GM12878 (cell line): Measurements from ENCODE around the gene MND1. TPM values are rescaled to one million over a fixed set of nuclear protein-coding genes. Genes with fewer than 3 reads are reported as not detected.

Experiments used
- ATAC-seq: fragments of 200-7000 bp; cut with Tn5 transposase; 3 replicates; pipeline ENCODE4 v1.9.1; 2020; ENCODE audit warnings: mild to moderate bottlenecking, moderate library complexity
- BruUV-seq: library from RNA; stranded (reverse); fragments of 400-500 nt; replicated peaks from 2 replicates; lab custom pipeline; 2021; lab: Mats Ljungman, UMichigan
- CTCF ChIA-PET: fragments of 300-600 bp; sonication (Branson Sonifier 250); formaldehyde crosslinking; extraction: SDS; loops from one replicate; lab custom pipeline; 2021; ENCODE audit warnings: inconsistent platforms; lab: Yijun Ruan, JAX
- POLR2A ChIA-PET: fragments of 350-600 bp; formaldehyde crosslinking; extraction: SDS; loops from one replicate; lab custom pipeline; 2021; ENCODE audit warnings: inconsistent platforms; lab: Charles Lee
- RAD21 ChIA-PET: fragments of 300-600 bp; sonication (Branson Sonifier 250); formaldehyde crosslinking; loops from one replicate; lab custom pipeline; 2023; ENCODE audit warnings: antibody characterized with exemption; ENCODE audit not compliant: unreplicated experiment; lab: Charles Lee
- SMC1A ChIA-PET: fragments of 300-600 bp; sonication (Branson Sonifier 250); formaldehyde crosslinking; loops from one replicate; lab custom pipeline; 2023; ENCODE audit not compliant: unreplicated experiment, uncharacterized antibody; lab: Charles Lee
- DNase-seq: peaks from one replicate; pipeline ENCODE4 v3.0.0-alpha.2; 2011; ENCODE audit warnings: low read depth, low spot score
- FAIRE-seq: peaks from 3 replicates; lab custom pipeline; 2011; peaks lifted over from hg19 to GRCh38; lab: Jason Lieb, UNC
- H2AFZ ChIP-seq: 2 replicates; pipeline ENCODE4 v1.6.0; 2011; ENCODE audit warnings: low read depth, low read length, control low read depth; ENCODE audit not compliant: control insufficient read depth
- H3K27ac ChIP-seq: 2 replicates; pipeline ENCODE4 v1.5.1; 2011; ENCODE audit warnings: control low read depth; ENCODE audit not compliant: control insufficient read depth, insufficient read depth
- H3K27me3 ChIP-seq, 2 experiments: replicated peaks in 1 of 2; 2 replicates each; pipeline versions ENCODE4 v1.6.0 to v1.6.1; 2011; ENCODE audit warnings: low read length in 1 of 2; ENCODE audit not compliant: control insufficient read depth in 2 of 2, insufficient read depth in 2 of 2
- H3K36me3 ChIP-seq, 2 experiments: 2 replicates each; pipeline ENCODE4 v1.5.1; 2011; ENCODE audit warnings: low read length in 1 of 2; ENCODE audit not compliant: control insufficient read depth in 2 of 2, insufficient read depth in 2 of 2
- H3K4me1 ChIP-seq: 2 replicates; pipeline ENCODE4 v1.6.1; 2011; ENCODE audit warnings: mild to moderate bottlenecking, low read length, moderate library complexity, mixed read lengths; ENCODE audit not compliant: control insufficient read depth, insufficient read depth
- H3K4me2 ChIP-seq: 2 replicates; pipeline ENCODE4 v1.6.0; 2011; ENCODE audit warnings: control low read depth; ENCODE audit not compliant: control insufficient read depth, insufficient read depth
- H3K4me3 ChIP-seq: fragments of 200-600 bp; sonication (generic); 2 replicates; pipeline ENCODE4 v1.5.1; 2016
- H3K79me2 ChIP-seq: 2 replicates; pipeline ENCODE4 v1.6.0; 2011; ENCODE audit warnings: low read length; ENCODE audit not compliant: control insufficient read depth, insufficient read depth
- H3K9ac ChIP-seq: 2 replicates; pipeline ENCODE4 v1.8.0; 2011; ENCODE audit warnings: low read length, control low read depth, mixed read lengths; ENCODE audit not compliant: control insufficient read depth, insufficient read depth
- H3K9me3 ChIP-seq: replicated peaks from 3 replicates; pipeline ENCODE4 v1.5.1; 2011; ENCODE audit warnings: mild to moderate bottlenecking, low read length; ENCODE audit not compliant: control insufficient read depth, insufficient read depth
- H4K20me1 ChIP-seq: 2 replicates; pipeline ENCODE4 v1.6.0; 2011; ENCODE audit not compliant: control insufficient read depth, insufficient read depth
- DPF2 ChIP-seq: fragments of 450-650 bp; IDR thresholded peaks from 2 replicates; pipeline ENCODE4 v1.6.1; 2017; ENCODE audit warnings: mild to moderate bottlenecking
- JUNB ChIP-seq: IDR thresholded peaks from 2 replicates; pipeline ENCODE4 v1.6.1; 2016; ENCODE audit warnings: antibody characterized with exemption, mild to moderate bottlenecking
- JUND ChIP-seq: IDR thresholded peaks from 2 replicates; pipeline ENCODE4 v1.6.1; 2012; ENCODE audit warnings: low read depth, mild to moderate bottlenecking, low read length, improper control_type of control experiment, moderate library complexity
- MTA3 ChIP-seq: IDR thresholded peaks from 2 replicates; pipeline ENCODE4 v1.6.1; 2012; ENCODE audit warnings: low read length, inconsistent platforms, borderline replicate concordance
- NBN ChIP-seq: fragments of 450-650 bp; IDR thresholded peaks from 2 replicates; pipeline ENCODE4 v1.6.1; 2016
- NR2C1 ChIP-seq: fragments of 450-650 bp; IDR thresholded peaks from 2 replicates; pipeline ENCODE4 v1.6.1; 2017; ENCODE audit warnings: antibody characterized with exemption, mild to moderate bottlenecking, moderate library complexity
- POLR2AphosphoS2 ChIP-seq: IDR thresholded peaks from 2 replicates; pipeline ENCODE4 v1.6.1; 2011; ENCODE audit warnings: low read depth, mild to moderate bottlenecking, low read length, improper control_type of control experiment, moderate library complexity
- RELA ChIP-seq: fragments of 450-650 bp; IDR thresholded peaks from 2 replicates; pipeline ENCODE4 v1.8.0; 2014; ENCODE audit warnings: borderline replicate concordance; ENCODE audit not compliant: partially characterized antibody
- RUNX3 ChIP-seq: IDR thresholded peaks from 2 replicates; pipeline ENCODE4 v1.6.1; 2012; ENCODE audit warnings: low read length, inconsistent platforms
- SIX5 ChIP-seq: IDR thresholded peaks from 2 replicates; pipeline ENCODE4 v1.6.1; 2011; ENCODE audit warnings: mild to moderate bottlenecking, low read depth, low read length, moderate library complexity; ENCODE audit not compliant: severe bottlenecking
- TCF3 ChIP-seq: IDR thresholded peaks from 2 replicates; pipeline ENCODE4 v1.6.1; 2012; ENCODE audit warnings: low read depth, mild to moderate bottlenecking, low read length, borderline replicate concordance; ENCODE audit not compliant: insufficient read depth
- WGBS: methylation state at CpG from one replicate; pipeline ENCODE4 v1.1.6; 2016; ENCODE audit warnings: low lambda C conversion rate; ENCODE audit not compliant: insufficient replicate concordance, insufficient coverage; ENCODE audit errors: missing lambda C conversion rate; 5-methylcytosine and 5-hydroxymethylcytosine counted together
- in situ Hi-C: fragments of 300-500 bp; cut with MboI; formaldehyde crosslinking; loops from 9 replicates; pipeline ENCODE4 v1.14.3; 2018; ENCODE audit warnings: mixed read lengths
- intact Hi-C: fragments of 100-400 bp; cut with micrococcal nuclease; formaldehyde crosslinking; loops from one replicate; pipeline ENCODE4 v1.14.2; 2022; ENCODE audit not compliant: unreplicated experiment
- polyA plus RNA-seq, 11 experiments: library from polyadenylated mRNA; depleted of rRNA in 4 of 11; unstranded in 6 of 11; stranded (reverse) in 5 of 11; fragments of >200 nt; fragmentation: Nextera tagmentation in 4 of 11; fragmentation: Illumina TruSeq in 1 of 11; extraction: Ambion mirVana in 4 of 11; extraction: Trizol in 1 of 11; gene quantifications; 1 replicate in 1 of 11; 2 replicates in 10 of 11; pipeline versions ENCODE4 v1.2.1 to v1.2.3, GENCODE V29; 2011 to 2016; ENCODE audit warnings: inconsistent platforms in 2 of 11, missing spikeins in 2 of 11, low read depth in 1 of 11
- total RNA-seq, 4 experiments: library from RNA; depleted of rRNA in 3 of 4; stranded (reverse); fragments of >200 nt in 3 of 4; fragmentation: Illumina TruSeq in 1 of 4; extraction: Trizol in 1 of 4; gene quantifications; 2 replicates each; pipeline versions ENCODE4 v1.2.1 to v1.2.3, GENCODE V29; 2013 to 2021
- TF ChIP-seq, protein P1 (sequence below): IDR thresholded peaks from 2 replicates; pipeline ENCODE4 v1.6.1; 2012; ENCODE audit warnings: improper control_type of control experiment, low read depth, low read length; ENCODE audit not compliant: insufficient replicate concordance

The MND1 gene
- total and polyA plus RNA-seq, 10 of the 15 experiments (the other 5 are each of a cell fraction or from before 2014, with no cell fraction given), result 17.7 to 58.1 (median 47.3) TPM

DNA sequence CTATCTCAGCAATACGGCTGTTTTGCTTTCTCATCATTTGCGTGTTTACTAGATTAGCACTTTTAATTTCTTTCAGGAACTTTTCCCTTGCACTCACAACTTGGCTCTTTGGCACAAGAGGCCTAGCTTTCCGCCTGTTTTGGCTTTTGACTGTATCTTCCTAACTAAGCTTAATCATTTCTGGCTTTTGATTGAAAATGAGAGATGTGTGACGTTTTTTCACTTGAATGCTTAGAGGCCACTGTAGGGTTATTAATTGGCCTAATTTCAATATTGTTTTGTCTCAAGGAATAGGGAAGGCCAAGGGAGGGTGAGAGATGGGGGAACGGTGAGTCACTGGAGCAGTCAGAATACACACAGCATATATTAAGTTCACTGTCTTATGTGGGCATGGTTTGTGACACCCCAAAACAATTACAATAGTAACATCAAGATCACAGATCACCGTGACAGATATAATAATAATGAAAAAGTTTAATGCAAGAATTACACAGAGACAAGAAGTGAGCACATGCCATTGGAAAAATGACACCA lies 27.3 kb downstream of the MND1 start:
- no peak overlapping the region for H2AFZ ChIP-seq
- H3K4me1 ChIP-seq, result no peaks in the 10 kb centered on the region
- intact Hi-C loops, result no loop called here
- FAIRE-seq (no peak), ATAC-seq (no peak), DNase-seq (no peak)
- no peak overlapping the region for H3K27ac ChIP-seq
- ChIA-PET RAD21 (no interaction called here), SMC1A (interaction anchor here (1.1 kb wide), 1 partner anchor 33 kb away, joined by 3 read pairs; no protein-coding TSS in a partner anchor), CTCF (no interaction called here), POLR2A (no interaction called here)
- no peak overlapping the region for H3K9ac ChIP-seq
- in situ Hi-C loops, result no loop called here
- 59% methylated on average over 6 of the region's 6 CpGs for WGBS
- TF ChIP-seq JUNB, result peak; percentile 12; the same call in 1 of the 2 replicates
- TF ChIP-seq TCF3, result no peak
- no TSS peak for BruUV-seq
- H3K79me2 ChIP-seq, result no peaks in the 10 kb centered on the region
- no peaks in the 10 kb centered on the region for H4K20me1 ChIP-seq
- H3K36me3 ChIP-seq, result peaks cover 0 to 3% of the 10 kb centered on the region in 2 experiments; a peak in 1 of 4 replicates
- peaks cover 3% of the 10 kb centered on the region; the same call in 2 of the 3 replicates for H3K9me3 ChIP-seq
- H3K4me3 ChIP-seq, result no peak overlapping the region
- no peak overlapping the region for H3K4me2 ChIP-seq
- H3K27me3 ChIP-seq, result no peaks in the 10 kb centered on the region

DNA sequence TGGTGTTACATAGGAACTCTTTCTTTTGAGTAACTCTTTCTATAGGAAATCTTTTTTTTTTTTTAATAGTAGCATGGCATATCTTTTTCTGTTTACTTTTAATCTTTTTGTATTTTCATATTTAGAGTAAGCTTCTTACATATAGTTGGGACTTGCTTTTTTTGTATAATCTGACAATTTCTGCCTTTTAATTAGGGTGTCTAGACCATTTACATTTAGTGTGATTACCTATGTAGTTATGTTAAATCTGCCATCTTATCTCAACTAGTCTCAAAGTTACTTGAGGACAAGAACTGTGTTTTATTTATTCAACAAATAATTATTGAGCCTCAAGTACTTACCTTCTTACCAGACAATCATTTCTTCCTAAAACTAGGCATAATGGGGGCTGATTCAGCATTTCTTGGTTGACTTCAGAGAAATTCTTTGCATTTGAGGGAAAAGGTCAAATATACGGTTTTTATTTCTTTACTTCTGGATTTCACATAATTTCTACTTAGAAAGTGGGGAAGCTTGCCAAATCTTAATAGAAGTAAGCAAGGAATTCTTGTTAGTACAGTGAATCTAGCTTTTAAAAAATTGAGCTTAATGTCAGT lies 28.6 kb downstream of the MND1 start:
- FAIRE-seq (no peak), ATAC-seq (no peak), DNase-seq (no peak)
- intact Hi-C loops, result no loop called here
- SMC1A ChIA-PET, result interaction anchor here (0.6 to 2.4 kb wide), 6 partner anchors 8 to 378 kb away, joined by 3 to 7 read pairs (median 4); no protein-coding TSS in a partner anchor
- no peaks in the 10 kb centered on the region for H3K27me3 ChIP-seq
- H4K20me1 ChIP-seq, result no peaks in the 10 kb centered on the region
- WGBS, result 95% methylated on average over 1 of the region's 1 CpG
- H3K36me3 ChIP-seq, result peaks cover 0 to 3% of the 10 kb centered on the region in 2 experiments; a peak in 1 of 4 replicates
- peaks cover 3% of the 10 kb centered on the region; the same call in 2 of the 3 replicates for H3K9me3 ChIP-seq
- RAD21 ChIA-PET, result no interaction called here
- H3K27ac ChIP-seq, result no peak overlapping the region
- H3K4me2 ChIP-seq, result no peak overlapping the region
- H3K9ac ChIP-seq, result no peak overlapping the region
- CTCF ChIA-PET, result interaction anchor here (0.6 to 1.7 kb wide), 2 partner anchors 31 to 234 kb away, joined by 3 to 4 read pairs; no protein-coding TSS in a partner anchor
- in situ Hi-C loops, result no loop called here
- POLR2A ChIA-PET, result interaction anchor here (0.6 to 0.8 kb wide), 4 partner anchors 8 to 223 kb away, joined by 3 to 7 read pairs (median 4); no protein-coding TSS in a partner anchor
- H2AFZ ChIP-seq, result no peak overlapping the region
- H3K4me3 ChIP-seq, result no peak overlapping the region
- BruUV-seq, result no TSS peak
- H3K4me1 ChIP-seq, result no peaks in the 10 kb centered on the region
- no peaks in the 10 kb centered on the region for H3K79me2 ChIP-seq
- TF ChIP-seq DPF2, result no peak
- TF ChIP-seq SIX5, result no peak
- no peak for TF ChIP-seq NBN
- no peak for TF ChIP-seq JUND
- TF ChIP-seq MTA3, result no peak
- TF ChIP-seq NR2C1, result no peak
- no peak for TF ChIP-seq POLR2AphosphoS2
- TF ChIP-seq RELA, result no peak
- TF ChIP-seq, protein P1, sequence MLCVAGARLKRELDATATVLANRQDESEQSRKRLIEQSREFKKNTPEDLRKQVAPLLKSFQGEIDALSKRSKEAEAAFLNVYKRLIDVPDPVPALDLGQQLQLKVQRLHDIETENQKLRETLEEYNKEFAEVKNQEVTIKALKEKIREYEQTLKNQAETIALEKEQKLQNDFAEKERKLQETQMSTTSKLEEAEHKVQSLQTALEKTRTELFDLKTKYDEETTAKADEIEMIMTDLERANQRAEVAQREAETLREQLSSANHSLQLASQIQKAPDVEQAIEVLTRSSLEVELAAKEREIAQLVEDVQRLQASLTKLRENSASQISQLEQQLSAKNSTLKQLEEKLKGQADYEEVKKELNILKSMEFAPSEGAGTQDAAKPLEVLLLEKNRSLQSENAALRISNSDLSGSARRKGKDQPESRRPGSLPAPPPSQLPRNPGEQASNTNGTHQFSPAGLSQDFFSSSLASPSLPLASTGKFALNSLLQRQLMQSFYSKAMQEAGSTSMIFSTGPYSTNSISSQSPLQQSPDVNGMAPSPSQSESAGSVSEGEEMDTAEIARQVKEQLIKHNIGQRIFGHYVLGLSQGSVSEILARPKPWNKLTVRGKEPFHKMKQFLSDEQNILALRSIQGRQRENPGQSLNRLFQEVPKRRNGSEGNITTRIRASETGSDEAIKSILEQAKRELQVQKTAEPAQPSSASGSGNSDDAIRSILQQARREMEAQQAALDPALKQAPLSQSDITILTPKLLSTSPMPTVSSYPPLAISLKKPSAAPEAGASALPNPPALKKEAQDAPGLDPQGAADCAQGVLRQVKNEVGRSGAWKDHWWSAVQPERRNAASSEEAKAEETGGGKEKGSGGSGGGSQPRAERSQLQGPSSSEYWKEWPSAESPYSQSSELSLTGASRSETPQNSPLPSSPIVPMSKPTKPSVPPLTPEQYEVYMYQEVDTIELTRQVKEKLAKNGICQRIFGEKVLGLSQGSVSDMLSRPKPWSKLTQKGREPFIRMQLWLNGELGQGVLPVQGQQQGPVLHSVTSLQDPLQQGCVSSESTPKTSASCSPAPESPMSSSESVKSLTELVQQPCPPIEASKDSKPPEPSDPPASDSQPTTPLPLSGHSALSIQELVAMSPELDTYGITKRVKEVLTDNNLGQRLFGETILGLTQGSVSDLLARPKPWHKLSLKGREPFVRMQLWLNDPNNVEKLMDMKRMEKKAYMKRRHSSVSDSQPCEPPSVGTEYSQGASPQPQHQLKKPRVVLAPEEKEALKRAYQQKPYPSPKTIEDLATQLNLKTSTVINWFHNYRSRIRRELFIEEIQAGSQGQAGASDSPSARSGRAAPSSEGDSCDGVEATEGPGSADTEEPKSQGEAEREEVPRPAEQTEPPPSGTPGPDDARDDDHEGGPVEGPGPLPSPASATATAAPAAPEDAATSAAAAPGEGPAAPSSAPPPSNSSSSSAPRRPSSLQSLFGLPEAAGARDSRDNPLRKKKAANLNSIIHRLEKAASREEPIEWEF, result no peak
- TF ChIP-seq RUNX3, result no peak
